ENCODE measurements around the gene CENATAC. TPM values are rescaled to one million over a fixed set of nuclear protein-coding genes. Genes with fewer than 3 reads are reported as not detected.

The CENATAC gene
- total and polyA plus RNA-seq, 9 of the 15 experiments (the other 6 are each of a cell fraction or from before 2014, with no cell fraction given): 2.4 to 25.5 (median 13.7) TPM

GRCh38 chr11:118980191-118980881 lies 17.6 kb upstream of the CENATAC start (continued):
- TF ChIP-seq PCBP1 (IDR thresholded peaks at IDR 0.05; ENCODE audit: low read depth, low read length, poor library complexity, severe bottlenecking): no peak
- no peak for TF ChIP-seq SMC3 (conservative IDR thresholded peaks at IDR 0.05; ENCODE audit: insufficient read depth, low read depth, low read length)
- TF ChIP-seq EP400 (IDR thresholded peaks at IDR 0.05): peak; percentile 98
- no peak for TF ChIP-seq ARID3A (IDR thresholded peaks at IDR 0.05; ENCODE audit: borderline replicate concordance, low read depth, low read length)
- no peak for TF ChIP-seq KAT2B (IDR thresholded peaks at IDR 0.05; ENCODE audit: low read depth, low read length)
- TF ChIP-seq SAFB (IDR thresholded peaks at IDR 0.05; ENCODE audit: borderline replicate concordance, low read depth, low read length): no peak
- TF ChIP-seq MTA3 (IDR thresholded peaks at IDR 0.05; ENCODE audit: borderline replicate concordance): no peak
- peak; percentile 61; the same call in 1 of the 2 replicates for TF ChIP-seq ZBTB17 (CRISPR knock-in tag; IDR thresholded peaks at IDR 0.05)
- TF ChIP-seq BCLAF1 (IDR thresholded peaks at IDR 0.05; ENCODE audit: borderline replicate concordance in 1 of 2, control insufficient read depth in 1 of 2, low read depth in 2 of 2, low read length in 1 of 2): 0 out of 4 replicates have a peak, but pooled peaks of 1 of the 2 experiments have one; percentile 40
- no peak for TF ChIP-seq GATA2 (CRISPR knock-in tag; IDR thresholded peaks at IDR 0.05)
- no peak for TF ChIP-seq SNRNP70 (optimal IDR thresholded peaks at IDR 0.05; ENCODE audit: low read depth, low read length)
- TF ChIP-seq NFIC (IDR thresholded peaks at IDR 0.05): no peak
- peak; percentile 47; the same call in 1 of the 2 replicates for TF ChIP-seq JUND (IDR thresholded peaks at IDR 0.05; ENCODE audit: borderline replicate concordance, low read depth, low read length)
- TF ChIP-seq JUND (tag; IDR thresholded peaks at IDR 0.05; ENCODE audit: borderline replicate concordance, low read depth, low read length): peak; percentile 58; the same call in 1 of the 3 replicates
- TF ChIP-seq HCFC1 (IDR thresholded peaks at IDR 0.05; ENCODE audit: low read depth, low read length): no peak
- 0 out of 2 replicates have a peak, but pooled peaks have one; percentile 52 for TF ChIP-seq ARID4B (CRISPR knock-in tag; IDR thresholded peaks at IDR 0.05)
- no peak for TF ChIP-seq ZNF354B (CRISPR knock-in tag; IDR thresholded peaks at IDR 0.05)
- TF ChIP-seq ZNF717 (CRISPR knock-in tag; IDR thresholded peaks at IDR 0.05): no peak
- no peak for TF ChIP-seq PHTF2 (CRISPR knock-in tag; IDR thresholded peaks at IDR 0.05)
